WTC11 (cell line): ENCODE measurements around the gene TOMM5. TPM values are rescaled to one million over a fixed set of nuclear protein-coding genes. Genes with fewer than 3 reads are reported as not detected.

Source experiments
- ATAC-seq: fragments of 200-7000 bp; cut with Tn5 transposase; 2 replicates; pipeline ENCODE4 v1.10.0; 2021; ENCODE audit warnings: mild to moderate bottlenecking, moderate library complexity
- CTCF ChIA-PET: fragments of 300-600 bp; sonication (Branson Sonifier 250); formaldehyde crosslinking; loops from one replicate; lab custom pipeline; 2021; ENCODE audit warnings: antibody characterized with exemption; lab: Charles Lee
- POLR2A ChIA-PET: fragments of 350-600 bp; sonication (Branson Sonifier 250); formaldehyde crosslinking; loops from one replicate; lab custom pipeline; 2021; ENCODE audit warnings: antibody characterized with exemption; lab: Charles Lee
- DNase-seq: peaks from one replicate; pipeline ENCODE4 v3.0.0; 2021; ENCODE audit warnings: low spot score
- H3K27ac Mint-ChIP-seq: 2 replicates; pipeline ENCODE4 v1.8.0; 2021; ENCODE audit warnings: mixed read lengths
- H3K27me3 Mint-ChIP-seq: 2 replicates; pipeline ENCODE4 v1.8.0; 2021; ENCODE audit warnings: low read depth, mild to moderate bottlenecking, moderate library complexity, mixed read lengths
- H3K36me3 Mint-ChIP-seq: 2 replicates; pipeline ENCODE4 v1.8.0; 2021; ENCODE audit warnings: mixed read lengths
- H3K4me1 Mint-ChIP-seq: 2 replicates; pipeline ENCODE4 v1.8.0; 2022; ENCODE audit warnings: mixed read lengths
- H3K4me3 Mint-ChIP-seq: 2 replicates; pipeline ENCODE4 v1.8.0; 2021; ENCODE audit warnings: mild to moderate bottlenecking, moderate library complexity, mixed read lengths
- H3K9me3 Mint-ChIP-seq: 2 replicates; pipeline ENCODE4 v1.8.0; 2021; ENCODE audit warnings: mixed read lengths
- ARID4B ChIP-seq: sonication (generic); formaldehyde crosslinking; IDR thresholded peaks from 2 replicates; pipeline ENCODE4 v1.8.0; 2023; ENCODE audit warnings: missing genetic modification reagents, mild to moderate bottlenecking, borderline replicate concordance
- ATF1 ChIP-seq: sonication (generic); formaldehyde crosslinking; IDR thresholded peaks from 2 replicates; pipeline ENCODE4 v1.8.1; 2023; ENCODE audit warnings: mild to moderate bottlenecking, moderate library complexity, missing genetic modification reagents
- E2F4 ChIP-seq: sonication (generic); formaldehyde crosslinking; IDR thresholded peaks from 2 replicates; pipeline ENCODE4 v1.8.1; 2022; ENCODE audit warnings: low read depth, mild to moderate bottlenecking, moderate library complexity, missing genetic modification reagents, borderline replicate concordance
- ERG ChIP-seq: fragments of 250-450 bp; sonication (Bioruptor Pico); IDR thresholded peaks from 2 replicates; pipeline ENCODE4 v1.8.0; 2021; ENCODE audit warnings: mild to moderate bottlenecking
- FOXK1 ChIP-seq: sonication (generic); formaldehyde crosslinking; IDR thresholded peaks from 2 replicates; pipeline ENCODE4 v1.8.0; 2022; ENCODE audit warnings: mild to moderate bottlenecking, moderate library complexity, missing genetic modification reagents
- IRF2 ChIP-seq: sonication (generic); formaldehyde crosslinking; IDR thresholded peaks from 2 replicates; pipeline ENCODE4 v1.8.0; 2022; ENCODE audit warnings: low read depth, missing genetic modification reagents, borderline replicate concordance
- MLX ChIP-seq: sonication (generic); formaldehyde crosslinking; IDR thresholded peaks from 2 replicates; pipeline ENCODE4 v1.8.1; 2023; ENCODE audit warnings: mild to moderate bottlenecking, missing genetic modification reagents, moderate library complexity
- NFATC4 ChIP-seq: fragments of 250-450 bp; sonication (Bioruptor Pico); IDR thresholded peaks from 2 replicates; pipeline ENCODE4 v1.9.0; 2021; ENCODE audit warnings: mild to moderate bottlenecking
- NR1H2 ChIP-seq: sonication (generic); formaldehyde crosslinking; IDR thresholded peaks from 2 replicates; pipeline ENCODE4 v1.9.0; 2021; ENCODE audit warnings: mild to moderate bottlenecking, moderate library complexity, missing genetic modification reagents
- SMAD3 ChIP-seq: sonication (generic); formaldehyde crosslinking; IDR thresholded peaks from 2 replicates; pipeline ENCODE4 v1.8.0; 2022; ENCODE audit warnings: missing genetic modification reagents, mild to moderate bottlenecking, borderline replicate concordance
- SMAD4 ChIP-seq: sonication (generic); formaldehyde crosslinking; IDR thresholded peaks from 2 replicates; pipeline ENCODE4 v1.8.0; 2022; ENCODE audit warnings: mild to moderate bottlenecking, missing genetic modification reagents
- SOX15 ChIP-seq: fragments of 250-450 bp; sonication (Bioruptor Pico); IDR thresholded peaks from 2 replicates; pipeline ENCODE4 v1.9.0; 2021; ENCODE audit warnings: mild to moderate bottlenecking
- USF1 ChIP-seq: sonication (generic); formaldehyde crosslinking; IDR thresholded peaks from 2 replicates; pipeline ENCODE4 v1.8.0; 2022; ENCODE audit warnings: mild to moderate bottlenecking, missing genetic modification reagents
- USF2 ChIP-seq: sonication (generic); formaldehyde crosslinking; IDR thresholded peaks from 2 replicates; pipeline ENCODE4 v1.8.1; 2023; ENCODE audit warnings: mild to moderate bottlenecking, missing genetic modification reagents, moderate library complexity
- ZMAT4 ChIP-seq: fragments of 250-450 bp; sonication (Bioruptor Pico); IDR thresholded peaks from 2 replicates; pipeline ENCODE4 v1.9.0; 2021; ENCODE audit warnings: mild to moderate bottlenecking
- ZNF263 ChIP-seq: sonication (generic); formaldehyde crosslinking; IDR thresholded peaks from 2 replicates; pipeline ENCODE4 v1.8.1; 2022; ENCODE audit warnings: low read depth, mild to moderate bottlenecking, moderate library complexity, missing genetic modification reagents
- ZSCAN18 ChIP-seq: fragments of 250-450 bp; sonication (Bioruptor Pico); IDR thresholded peaks from 2 replicates; pipeline ENCODE4 v2.1.2; 2022; ENCODE audit warnings: mild to moderate bottlenecking, moderate library complexity
- total RNA-seq: library from RNA; stranded (reverse); gene quantifications from 3 replicates; pipeline ENCODE4 v1.2.3, GENCODE V29; 2021

TOMM5 gene
- total RNA-seq, 1 experiment from 2014 or later: 112 TPM

- TF ChIP-seq NR1H2 (CRISPR knock-in tag) (no peak), ZMAT4 (CRISPR knock-in tag) (no peak), MLX (CRISPR knock-in tag) (no peak), NFATC4 (CRISPR knock-in tag) (no peak), E2F4 (CRISPR knock-in tag) (no peak), ERG (CRISPR knock-in tag) (no peak), ZSCAN18 (CRISPR knock-in tag) (no peak), ARID4B (CRISPR knock-in tag) (no peak), USF1 (CRISPR knock-in tag) (no peak)
Observed at GRCh38 chr9:37566716-37567115, 25.7 kb downstream of the TOMM5 start (continued).

- POLR2A ChIA-PET: no interaction called here
- TF ChIP-seq FOXK1 (CRISPR knock-in tag) (no peak), ZNF263 (CRISPR knock-in tag) (no peak), USF2 (CRISPR knock-in tag) (no peak), IRF2 (CRISPR knock-in tag) (no peak), ATF1 (no peak), SOX15 (CRISPR knock-in tag) (no peak), SMAD4 (CRISPR knock-in tag) (no peak), SMAD3 (CRISPR knock-in tag) (no peak), ZSCAN18 (CRISPR knock-in tag) (no peak)
Observed at GRCh38 chr9:37565661-37566618, 26.5 kb downstream of the TOMM5 start.

More at GRCh38 chr9:37565661-37566618, 26.5 kb downstream of the TOMM5 start:
- H3K36me3 Mint-ChIP-seq: peaks cover 26% of the 10 kb centered on the region
- H3K4me1 Mint-ChIP-seq: peaks cover 18% of the 10 kb centered on the region
- H3K9me3 Mint-ChIP-seq: peaks cover 25% of the 10 kb centered on the region
- no peak overlapping the region for H3K4me3 Mint-ChIP-seq
- CTCF ChIA-PET: interaction anchor here (0.6 to 1.7 kb wide), 5 partner anchors 9 to 219 kb away, joined by 3 to 7 read pairs (median 3); partner anchors contain the start of genes EXOSC3, FBXO10 and TOMM5
- DNase-seq (no peak), ATAC-seq (peak; percentile 79)
- no peaks in the 10 kb centered on the region; the same call in none of the 2 replicates for H3K27me3 Mint-ChIP-seq
- no peak overlapping the region for H3K27ac Mint-ChIP-seq
